MM.1S (cell line): ENCODE results near the gene ZNF580.

Source experiments
- DNase-seq: peaks from one replicate; pipeline ENCODE4 v3.0.0-alpha.2; 2015
- H2AFZ ChIP-seq: fragments of 300-600 bp; sonication (generic); 2 replicates; pipeline ENCODE4 v1.6.0; 2016; ENCODE audit warnings: antibody characterized with exemption, low read length
- H3F3A ChIP-seq: fragments of 300-600 bp; sonication (generic); 2 replicates; pipeline ENCODE4 v1.6.1; 2016; ENCODE audit warnings: mild to moderate bottlenecking, antibody characterized with exemption, low read length, moderate library complexity, mixed read lengths; ENCODE audit not compliant: insufficient read depth
- H3K27ac ChIP-seq: fragments of 300-600 bp; sonication (generic); 2 replicates; pipeline ENCODE4 v1.5.1; 2016; ENCODE audit warnings: mild to moderate bottlenecking, low read length
- H3K27me3 ChIP-seq: fragments of 300-600 bp; sonication (generic); replicated peaks from 2 replicates; pipeline ENCODE4 v1.6.0; 2016; ENCODE audit warnings: low read length; ENCODE audit not compliant: insufficient read depth
- H3K36me3 ChIP-seq: fragments of 300-600 bp; sonication (generic); replicated peaks from 2 replicates; pipeline ENCODE4 v1.6.1; 2016; ENCODE audit warnings: mild to moderate bottlenecking, low read length, mixed read lengths; ENCODE audit not compliant: insufficient read depth
- H3K4me1 ChIP-seq: fragments of 300-600 bp; sonication (generic); 2 replicates; pipeline ENCODE4 v1.6.1; 2016; ENCODE audit warnings: low read length, mixed read lengths
- H3K4me2 ChIP-seq: fragments of 300-600 bp; sonication (generic); 2 replicates; pipeline ENCODE4 v1.6.0; 2016; ENCODE audit warnings: low read depth, low read length
- H3K4me3 ChIP-seq: fragments of 300-600 bp; sonication (generic); 2 replicates; pipeline ENCODE4 v1.5.1; 2016; ENCODE audit warnings: low read length, mixed read lengths
- H3K79me2 ChIP-seq: fragments of 300-600 bp; sonication (generic); 2 replicates; pipeline ENCODE4 v1.6.1; 2016; ENCODE audit warnings: mixed run types, low read length, mixed read lengths
- H3K9ac ChIP-seq: fragments of 300-600 bp; sonication (generic); 2 replicates; pipeline ENCODE4 v1.6.1; 2016; ENCODE audit warnings: low read length, mixed read lengths
- H3K9me2 ChIP-seq: fragments of 300-600 bp; sonication (generic); replicated peaks from 2 replicates; pipeline ENCODE4 v1.6.1; 2016; ENCODE audit warnings: mild to moderate bottlenecking, low read length, mixed read lengths; ENCODE audit not compliant: insufficient read depth
- H3K9me3 ChIP-seq: fragments of 300-600 bp; sonication (generic); replicated peaks from 2 replicates; pipeline ENCODE4 v1.6.1; 2016; ENCODE audit warnings: mild to moderate bottlenecking, low read length, mixed read lengths; ENCODE audit not compliant: insufficient read depth
- H4K20me1 ChIP-seq: fragments of 300-600 bp; sonication (generic); 2 replicates; pipeline ENCODE4 v1.6.1; 2016; ENCODE audit warnings: mild to moderate bottlenecking, low read length, moderate library complexity, mixed read lengths; ENCODE audit not compliant: insufficient read depth
- EZH2 ChIP-seq: fragments of 300-600 bp; sonication (generic); optimal IDR thresholded peaks from 2 replicates; pipeline ENCODE3; 2017; ENCODE audit warnings: low read depth, mild to moderate bottlenecking, antibody characterized with exemption, low read length, mixed read lengths
- EZH2phosphoT487 ChIP-seq: fragments of 300-600 bp; sonication (generic); IDR thresholded peaks from 2 replicates; pipeline ENCODE4 v1.6.1; 2018; ENCODE audit warnings: antibody characterized with exemption, low read length
- TF ChIP-seq, protein P1 (sequence below): fragments of 300-600 bp; sonication (generic); IDR thresholded peaks from 2 replicates; pipeline ENCODE4 v1.5.1; 2016; ENCODE audit warnings: antibody characterized with exemption, low read length, mixed read lengths

Gene ZNF580

DNA sequence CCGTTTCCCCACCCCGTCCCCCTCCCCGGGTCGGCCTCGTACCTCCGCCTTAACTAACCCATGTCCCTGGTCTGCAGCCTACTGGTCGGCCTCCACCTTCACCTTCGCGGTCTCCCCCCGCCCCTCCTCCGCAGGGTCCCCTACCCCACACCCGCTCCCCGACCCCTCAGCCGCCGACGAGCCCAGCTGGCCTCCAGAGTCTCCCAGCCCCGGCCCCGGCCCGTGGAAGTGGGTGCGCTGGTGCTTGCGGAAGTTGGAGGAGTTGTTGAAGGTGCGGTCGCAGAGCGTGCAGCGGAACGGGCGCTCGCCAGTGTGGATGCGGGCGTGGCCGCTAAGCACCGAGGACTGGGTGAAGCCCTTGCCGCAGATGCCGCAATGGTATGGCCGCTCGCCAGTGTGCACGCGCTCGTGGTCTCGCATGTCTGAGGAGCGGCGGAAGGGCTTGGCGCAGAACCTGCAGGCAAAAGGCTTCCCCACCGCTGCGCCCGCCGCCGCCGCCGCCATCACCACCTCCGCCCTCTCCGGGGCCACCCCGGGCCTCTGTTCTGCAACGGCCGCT, 19.1 kb upstream of the ZNF580 start:
- H3K4me2 ChIP-seq = no peak overlapping the region
- H3K79me2 ChIP-seq = no peaks in the 10 kb centered on the region; the same call in 1 of the 2 replicates
- H3K9me3 ChIP-seq = no peaks in the 10 kb centered on the region
- H3K27ac ChIP-seq = no peak overlapping the region
- TF ChIP-seq EZH2 (no peak), EZH2phosphoT487 (no peak)
- TF ChIP-seq, protein P1, sequence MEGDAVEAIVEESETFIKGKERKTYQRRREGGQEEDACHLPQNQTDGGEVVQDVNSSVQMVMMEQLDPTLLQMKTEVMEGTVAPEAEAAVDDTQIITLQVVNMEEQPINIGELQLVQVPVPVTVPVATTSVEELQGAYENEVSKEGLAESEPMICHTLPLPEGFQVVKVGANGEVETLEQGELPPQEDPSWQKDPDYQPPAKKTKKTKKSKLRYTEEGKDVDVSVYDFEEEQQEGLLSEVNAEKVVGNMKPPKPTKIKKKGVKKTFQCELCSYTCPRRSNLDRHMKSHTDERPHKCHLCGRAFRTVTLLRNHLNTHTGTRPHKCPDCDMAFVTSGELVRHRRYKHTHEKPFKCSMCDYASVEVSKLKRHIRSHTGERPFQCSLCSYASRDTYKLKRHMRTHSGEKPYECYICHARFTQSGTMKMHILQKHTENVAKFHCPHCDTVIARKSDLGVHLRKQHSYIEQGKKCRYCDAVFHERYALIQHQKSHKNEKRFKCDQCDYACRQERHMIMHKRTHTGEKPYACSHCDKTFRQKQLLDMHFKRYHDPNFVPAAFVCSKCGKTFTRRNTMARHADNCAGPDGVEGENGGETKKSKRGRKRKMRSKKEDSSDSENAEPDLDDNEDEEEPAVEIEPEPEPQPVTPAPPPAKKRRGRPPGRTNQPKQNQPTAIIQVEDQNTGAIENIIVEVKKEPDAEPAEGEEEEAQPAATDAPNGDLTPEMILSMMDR = no peak
- peaks cover 5% of the 10 kb centered on the region; the same call in 1 of the 2 replicates for H3K27me3 ChIP-seq
- no peaks in the 10 kb centered on the region for H3K9me2 ChIP-seq
- H2AFZ ChIP-seq = no peak overlapping the region
- 0 out of 2 replicates have a peak, but pooled peaks cover 9% of the 10 kb centered on the region for H3F3A ChIP-seq
- H3K36me3 ChIP-seq = no peaks in the 10 kb centered on the region
- no peaks in the 10 kb centered on the region for H4K20me1 ChIP-seq
- no peak for DNase-seq
- no peak overlapping the region for H3K9ac ChIP-seq
- no peaks in the 10 kb centered on the region for H3K4me1 ChIP-seq
- H3K4me3 ChIP-seq = no peak overlapping the region

DNA sequence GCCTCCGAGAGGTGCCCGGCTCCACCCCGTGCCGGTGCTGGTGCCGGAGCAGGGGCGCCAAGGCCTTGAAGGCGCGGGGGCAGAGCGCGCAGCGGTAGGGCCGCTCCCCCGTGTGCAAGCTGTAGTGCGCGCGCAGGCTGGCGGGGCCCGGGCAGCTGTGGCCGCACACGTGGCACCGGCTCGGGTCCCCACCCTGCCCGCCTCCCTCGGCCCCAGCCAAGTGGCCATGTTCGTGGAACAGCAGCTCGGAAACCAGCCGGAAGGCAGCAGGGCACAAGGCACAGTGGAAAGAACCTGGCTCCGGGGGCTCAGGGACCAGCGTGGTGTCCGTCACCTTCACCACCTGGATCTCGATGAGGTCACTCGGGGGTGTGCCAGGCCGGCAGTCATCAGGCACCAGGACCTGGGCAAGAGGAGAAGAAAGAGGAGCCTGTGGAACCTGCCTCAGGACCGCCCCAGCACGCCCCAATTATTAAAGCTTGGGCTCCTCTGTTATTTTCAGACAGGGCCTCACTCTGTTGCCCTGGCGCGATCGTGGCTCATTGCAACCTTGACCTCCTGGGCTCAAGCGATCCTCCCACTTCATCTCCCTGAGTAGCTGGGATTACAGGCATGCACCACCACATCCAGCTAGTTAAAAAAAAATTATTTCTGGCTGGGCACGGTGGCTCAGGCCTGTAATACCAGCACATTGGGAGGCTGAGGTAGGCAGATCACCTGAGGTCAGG, 18.4 kb upstream of the ZNF580 start:
- H3K79me2 ChIP-seq = no peaks in the 10 kb centered on the region; the same call in 1 of the 2 replicates
- no peaks in the 10 kb centered on the region for H3K9me2 ChIP-seq
- no peak for DNase-seq
- no peaks in the 10 kb centered on the region for H3K36me3 ChIP-seq
- H3K4me1 ChIP-seq = no peaks in the 10 kb centered on the region
- no peak overlapping the region for H3K27ac ChIP-seq
- no peak overlapping the region for H3K4me3 ChIP-seq
- TF ChIP-seq, protein P1 = no peak
- TF ChIP-seq EZH2 (no peak), EZH2phosphoT487 (no peak)
- H3F3A ChIP-seq = 0 out of 2 replicates have a peak, but pooled peaks cover 9% of the 10 kb centered on the region
- no peaks in the 10 kb centered on the region for H4K20me1 ChIP-seq
- peaks cover 8% of the 10 kb centered on the region; the same call in 1 of the 2 replicates for H3K27me3 ChIP-seq
- H3K9ac ChIP-seq = no peak overlapping the region
- no peak overlapping the region for H3K4me2 ChIP-seq
- H2AFZ ChIP-seq = no peak overlapping the region
- no peaks in the 10 kb centered on the region for H3K9me3 ChIP-seq

DNA sequence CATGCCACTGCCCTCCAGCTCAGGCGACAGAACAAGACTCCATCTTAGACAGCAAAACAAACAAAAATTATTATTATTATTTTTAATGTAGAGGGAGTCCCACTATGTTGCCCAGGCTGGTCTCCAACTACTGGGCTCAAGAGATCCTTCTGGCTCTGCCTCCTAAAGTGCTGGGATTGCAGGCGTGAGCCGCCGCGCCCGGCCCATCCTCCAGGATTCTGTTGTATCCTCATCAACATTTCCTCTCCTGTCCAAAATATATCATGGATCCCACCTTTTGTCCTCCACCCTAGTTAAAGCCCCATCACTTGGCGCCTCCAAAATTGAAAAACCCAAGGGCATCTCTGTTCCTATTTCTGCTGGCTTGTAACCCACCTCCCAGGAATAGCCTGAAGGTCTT, 17.7 kb upstream of the ZNF580 start:
- Histone ChIP-seq H3K4me1 (no peaks in the 10 kb centered on the region), H2AFZ (no peak overlapping the region), H3K36me3 (no peaks in the 10 kb centered on the region), H3K9ac (no peak overlapping the region), H3K27ac (no peak overlapping the region), H3K9me3 (no peaks in the 10 kb centered on the region), H3K4me3 (no peak overlapping the region), H3K9me2 (no peaks in the 10 kb centered on the region), H3K79me2 (no peaks in the 10 kb centered on the region; the same call in 1 of the 2 replicates), H3F3A (0 out of 2 replicates have a peak, but pooled peaks cover 9% of the 10 kb centered on the region), H3K27me3 (peaks cover 8% of the 10 kb centered on the region; the same call in 1 of the 2 replicates), H3K4me2 (no peak overlapping the region), H4K20me1 (no peaks in the 10 kb centered on the region)
- DNase-seq = no peak
- no peak for TF ChIP-seq EZH2
- TF ChIP-seq, protein P1 = no peak
- no peak for TF ChIP-seq EZH2phosphoT487
